BLaER1 treated with 17β-estradiol and CSF1 and Interleukin-3, amounts not matched to agents 10 nM and 100 nM (cell line): ENCODE results near the gene PALB2.

Experiments
- H3K27ac ChIP-seq, 11 experiments: shearing (Covaris generic); formaldehyde crosslinking; 2 replicates each; pipeline ENCODE4 v1.8.1; 2022
- H3K27me3 ChIP-seq, 11 experiments: shearing (Covaris generic); formaldehyde crosslinking; 2 replicates each; pipeline ENCODE4 v1.8.1; 2022
- H3K36me3 ChIP-seq, 11 experiments: shearing (Covaris generic); formaldehyde crosslinking; 2 replicates each; pipeline ENCODE4 v1.8.1; 2022
- H3K4me1 ChIP-seq, 10 experiments: shearing (Covaris generic); formaldehyde crosslinking; 2 replicates each; pipeline ENCODE4 v1.8.1; 2022
- H3K4me2 ChIP-seq, 11 experiments: shearing (Covaris generic); formaldehyde crosslinking; 2 replicates each; pipeline ENCODE4 v1.8.1; 2022
- H3K4me3 ChIP-seq, 10 experiments: shearing (Covaris generic); formaldehyde crosslinking; 2 replicates each; pipeline ENCODE4 v1.8.1; 2022
- H3K9ac ChIP-seq, 11 experiments: shearing (Covaris generic); formaldehyde crosslinking; 2 replicates each; pipeline ENCODE4 v1.8.1; 2022
- H3K9me3 ChIP-seq, 11 experiments: shearing (Covaris generic); formaldehyde crosslinking; replicated peaks in 1 of 11; 2 replicates each; pipeline ENCODE4 v1.8.1; 2022
- H4K20me1 ChIP-seq, 11 experiments: shearing (Covaris generic); formaldehyde crosslinking; 2 replicates each; pipeline ENCODE4 v1.8.1; 2022
- Cebpa-rat ChIP-seq, 11 experiments: shearing (Covaris generic); IDR thresholded peaks; 2 replicates each; pipeline ENCODE4 v1.8.1; 2022

The PALB2 gene

DNA sequence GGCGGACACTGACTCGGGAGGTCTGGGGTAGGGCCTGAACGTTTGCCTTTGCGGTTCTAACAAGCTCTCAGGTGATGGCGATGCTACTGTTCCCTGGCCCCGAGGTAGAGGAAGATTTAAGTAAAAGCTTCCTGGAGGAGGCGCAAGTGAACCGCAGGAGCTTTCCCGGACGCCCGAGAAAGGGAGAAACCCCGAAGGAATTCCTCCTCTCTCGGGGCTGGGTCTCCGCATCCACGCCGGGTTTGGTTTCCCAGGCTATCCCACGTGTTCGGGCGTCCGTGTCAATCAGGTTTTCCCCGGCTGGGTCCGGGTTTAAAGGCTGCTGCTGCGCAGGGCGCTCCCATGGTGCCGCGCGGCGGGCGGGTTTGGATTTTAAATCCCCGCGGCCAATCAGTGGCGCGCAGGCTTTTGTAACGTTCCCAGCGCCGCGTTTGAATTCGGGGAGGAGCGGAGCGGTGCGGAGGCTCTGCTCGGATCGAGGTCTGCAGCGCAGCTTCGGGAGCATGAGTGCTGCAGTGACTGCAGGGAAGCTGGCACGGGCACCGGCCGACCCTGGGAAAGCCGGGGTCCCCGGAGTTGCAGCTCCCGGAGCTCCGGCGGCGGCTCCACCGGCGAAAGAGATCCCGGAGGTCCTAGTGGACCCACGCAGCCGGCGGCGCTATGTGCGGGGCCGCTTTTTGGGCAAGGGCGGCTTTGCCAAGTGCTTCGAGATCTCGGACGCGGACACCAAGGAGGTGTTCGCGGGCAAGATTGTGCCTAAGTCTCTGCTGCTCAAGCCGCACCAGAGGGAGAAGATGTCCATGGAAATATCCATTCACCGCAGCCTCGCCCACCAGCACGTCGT lies 37.5 kb upstream of the PALB2 start, which contains the start of gene PLK1:
PLK1 (plus strand) TSS at position 460 of the 844 bp plus-strand sequence; CDS start at position 504, 44 bp downstream.
- no peak for TF ChIP-seq Cebpa-rat (IDR thresholded peaks at IDR 0.05)
- peak within 1 kb of the TSS; percentile 63 to 92 (median 85) for H3K9ac ChIP-seq
- peak within 1 kb of the TSS; percentile 68 to 94 (median 80) for H3K4me3 ChIP-seq
- peak within 1 kb of the TSS; percentile 86 to 100 (median 95) for H3K4me2 ChIP-seq
- peak within 1 kb of the TSS in 10 of 11 experiments; percentile 67 to 92 (median 83); a peak in 20 of 22 replicates for H3K27ac ChIP-seq
- peaks cover 19 to 62% (median 54%) of the 10 kb centered on the region in 11 experiments for H3K36me3 ChIP-seq
- H3K27me3 ChIP-seq: no peaks in the 10 kb centered on the region
- H3K4me1 ChIP-seq: peaks cover 31 to 58% (median 39%) of the 10 kb centered on the region in 10 experiments
- no peaks in the 10 kb centered on the region for H3K9me3 ChIP-seq
- H4K20me1 ChIP-seq: peaks cover 5 to 50% (median 34%) of the 10 kb centered on the region in 11 experiments; a peak in 20 of 22 replicates

- no peaks in the 10 kb centered on the region for H3K27me3 ChIP-seq
- no peak overlapping the region for H3K4me2 ChIP-seq
- peaks cover 23 to 60% (median 47%) of the 10 kb centered on the region in 11 experiments; a peak in 21 of 22 replicates for H3K36me3 ChIP-seq
- H3K27ac ChIP-seq: no peak overlapping the region
- TF ChIP-seq Cebpa-rat (IDR thresholded peaks at IDR 0.05): no peak
- peaks cover 5 to 34% (median 23%) of the 10 kb centered on the region in 11 experiments; a peak in 20 of 22 replicates for H4K20me1 ChIP-seq
- no peak overlapping the region for H3K4me3 ChIP-seq
- H3K9ac ChIP-seq: no peak overlapping the region
- H3K4me1 ChIP-seq: peaks cover 28 to 41% (median 33%) of the 10 kb centered on the region in 10 experiments
- H3K9me3 ChIP-seq: no peaks in the 10 kb centered on the region
These were observed 35.9 kb upstream of the PALB2 start for GRCh38 chr16:23676924-23677480.

- Histone ChIP-seq H3K9ac (no peak overlapping the region), H3K9me3 (no peaks in the 10 kb centered on the region), H3K4me1 (peaks cover 14 to 35% (median 24%) of the 10 kb centered on the region in 10 experiments; a peak in 19 of 20 replicates), H3K4me2 (no peak overlapping the region), H3K36me3 (peaks cover 34 to 65% (median 53%) of the 10 kb centered on the region in 11 experiments), H3K27me3 (no peaks in the 10 kb centered on the region), H3K4me3 (no peak overlapping the region), H3K27ac (no peak overlapping the region), H4K20me1 (peaks cover 0 to 18% (median 14%) of the 10 kb centered on the region in 11 experiments; a peak in 15 of 22 replicates)
- no peak for TF ChIP-seq Cebpa-rat (IDR thresholded peaks at IDR 0.05)
These were observed 33.0 kb upstream of the PALB2 start for GRCh38 chr16:23673971-23674614.

- no peak overlapping the region for H3K4me3 ChIP-seq
- H3K36me3 ChIP-seq: peaks cover 67 to 96% (median 86%) of the 10 kb centered on the region in 11 experiments
- H3K9me3 ChIP-seq: no peaks in the 10 kb centered on the region
- H4K20me1 ChIP-seq: peaks cover 0 to 27% (median 15%) of the 10 kb centered on the region in 11 experiments; a peak in 13 of 22 replicates
- H3K4me2 ChIP-seq: peak overlapping the region in 9 of 11 experiments; percentile 3 to 75 (median 52); a peak in 15 of 22 replicates
- H3K27me3 ChIP-seq: no peaks in the 10 kb centered on the region
- no peak overlapping the region for H3K9ac ChIP-seq
- peak overlapping the region in 5 of 11 experiments; percentile 3 to 57 (median 14); a peak in 5 of 22 replicates for H3K27ac ChIP-seq
- peaks cover 7 to 25% (median 18%) of the 10 kb centered on the region in 10 experiments; a peak in 18 of 20 replicates for H3K4me1 ChIP-seq
- TF ChIP-seq Cebpa-rat (IDR thresholded peaks at IDR 0.05): no peak
These were observed 29.1 kb upstream of the PALB2 start for GRCh38 chr16:23670137-23670776.

DNA sequence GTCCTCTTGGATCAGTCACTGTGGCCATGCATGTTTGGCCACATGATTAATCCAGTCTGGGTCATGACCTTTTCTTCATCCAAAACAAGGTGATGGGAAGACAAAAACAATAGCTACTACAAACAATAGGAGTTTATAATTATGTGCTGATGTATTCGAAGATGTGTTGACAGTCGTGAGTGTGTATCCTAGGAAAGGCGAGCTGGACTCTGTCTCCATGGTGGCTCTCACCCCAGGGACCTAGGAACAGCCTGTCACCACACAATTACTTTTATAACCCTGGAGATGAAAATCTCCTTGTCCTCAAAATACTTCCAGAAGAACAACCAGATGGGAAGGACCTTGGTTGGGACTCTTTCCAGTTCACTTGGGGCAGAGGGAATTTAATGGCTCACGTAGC lies 27.8 kb upstream of the PALB2 start:
- TF ChIP-seq Cebpa-rat (IDR thresholded peaks at IDR 0.05): no peak
- Histone ChIP-seq H3K27me3 (no peaks in the 10 kb centered on the region), H3K4me2 (peak overlapping the region in 3 of 11 experiments; percentile 67 to 75 (median 69); a peak in 4 of 22 replicates), H3K9me3 (no peaks in the 10 kb centered on the region), H3K4me1 (peaks cover 7 to 25% (median 18%) of the 10 kb centered on the region in 10 experiments; a peak in 18 of 20 replicates), H3K27ac (no peak overlapping the region), H3K9ac (no peak overlapping the region), H3K4me3 (no peak overlapping the region), H3K36me3 (peaks cover 75 to 96% (median 88%) of the 10 kb centered on the region in 11 experiments), H4K20me1 (peaks cover 0 to 35% (median 19%) of the 10 kb centered on the region in 11 experiments; a peak in 13 of 22 replicates)

GRCh38 chr16:23668225-23668624 lies 27.1 kb upstream of the PALB2 start:
- TF ChIP-seq Cebpa-rat (IDR thresholded peaks at IDR 0.05): no peak
- no peak overlapping the region for H3K4me2 ChIP-seq
- H3K9ac ChIP-seq: no peak overlapping the region
- no peaks in the 10 kb centered on the region for H3K9me3 ChIP-seq
- no peaks in the 10 kb centered on the region for H3K27me3 ChIP-seq
- H3K4me3 ChIP-seq: no peak overlapping the region
- H3K4me1 ChIP-seq: peaks cover 7 to 25% (median 18%) of the 10 kb centered on the region in 10 experiments; a peak in 18 of 20 replicates
- H3K27ac ChIP-seq: no peak overlapping the region
- H4K20me1 ChIP-seq: peaks cover 0 to 35% (median 20%) of the 10 kb centered on the region in 11 experiments; a peak in 13 of 22 replicates
- peaks cover 77 to 98% (median 94%) of the 10 kb centered on the region in 11 experiments for H3K36me3 ChIP-seq

GRCh38 chr16:23667355-23667659 lies 26.2 kb upstream of the PALB2 start:
- H3K27ac ChIP-seq: no peak overlapping the region
- TF ChIP-seq Cebpa-rat (IDR thresholded peaks at IDR 0.05): no peak
- H3K4me3 ChIP-seq: no peak overlapping the region
- no peaks in the 10 kb centered on the region for H3K9me3 ChIP-seq
- no peaks in the 10 kb centered on the region for H3K27me3 ChIP-seq
- H3K4me2 ChIP-seq: no peak overlapping the region
- H3K36me3 ChIP-seq: peaks cover 83 to 100% (median 97%) of the 10 kb centered on the region in 11 experiments
- peaks cover 0 to 35% (median 20%) of the 10 kb centered on the region in 11 experiments; a peak in 13 of 22 replicates for H4K20me1 ChIP-seq
- H3K9ac ChIP-seq: no peak overlapping the region
- H3K4me1 ChIP-seq: peaks cover 7 to 25% (median 18%) of the 10 kb centered on the region in 10 experiments; a peak in 18 of 20 replicates
